IPS-NIHi11 (cell line): ENCODE data around the gene RABEP1.

ENCODE experiments used
- DNase-seq: peaks from one replicate; pipeline ENCODE4 v3.0.0; 2012; ENCODE audit warnings: mixed read lengths, low spot score

RABEP1 gene

GRCh38 chr17:5364156-5364555 is 82.1 kb downstream of the RABEP1 start:
- DNase-seq, result no peak

DNA sequence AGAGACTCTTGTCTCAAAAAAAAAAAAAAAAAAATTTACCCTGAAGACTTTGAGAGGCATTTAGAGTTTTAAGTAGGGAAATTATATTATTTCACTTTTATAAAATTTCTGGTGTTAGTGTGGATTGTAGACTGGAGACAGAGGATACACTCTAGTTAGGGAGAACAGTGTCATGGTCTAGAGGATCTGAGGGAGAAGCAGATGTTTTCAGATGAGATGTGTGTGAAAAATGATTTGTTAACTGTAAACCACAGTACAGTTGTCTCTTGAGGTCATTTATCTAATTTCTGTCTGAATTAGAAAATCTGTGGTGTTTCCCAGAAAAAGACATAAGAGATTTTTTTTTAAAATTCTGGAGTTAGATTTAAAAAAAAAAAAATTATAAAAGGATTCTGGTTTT is 82.6 kb downstream of the RABEP1 start:
- no peak for DNase-seq

DNA sequence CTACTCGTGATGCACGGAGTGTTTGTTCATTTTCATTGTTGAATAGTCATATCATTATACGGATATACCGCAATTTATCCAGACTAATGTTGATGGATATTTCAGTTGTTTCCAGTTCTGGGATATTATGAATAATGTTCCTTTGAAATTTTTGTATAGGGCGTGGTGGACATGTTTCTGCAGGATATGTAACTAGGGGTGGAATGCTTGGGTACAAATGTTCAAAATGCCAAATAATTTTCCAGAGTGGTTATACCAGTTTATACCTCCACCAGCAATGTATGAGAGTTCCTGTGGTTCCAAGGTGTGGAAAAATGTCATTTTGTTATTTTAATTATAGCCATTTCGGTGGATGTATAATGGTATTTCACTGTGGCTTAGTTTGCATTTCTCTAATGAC is 83.7 kb downstream of the RABEP1 start:
- no peak for DNase-seq

DNA sequence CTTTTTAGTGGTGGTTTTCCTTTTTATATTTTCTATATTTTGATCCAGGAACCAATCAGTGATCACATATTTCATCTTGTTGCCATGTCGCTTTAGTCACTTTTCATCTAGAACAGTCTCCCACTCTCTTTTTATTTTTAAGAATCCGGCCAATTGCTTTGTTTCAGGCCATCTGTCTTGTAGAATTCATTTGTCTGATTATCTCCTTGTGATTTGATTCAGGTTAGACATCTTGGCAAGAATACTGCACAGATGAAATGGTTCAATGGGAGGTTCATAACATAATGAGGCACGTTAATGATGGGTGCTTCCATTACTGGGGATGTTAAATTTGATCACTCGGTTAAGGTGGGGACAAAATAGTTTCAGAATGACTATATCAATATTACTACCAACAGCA is 88.3 kb downstream of the RABEP1 start:
- DNase-seq, result no peak

DNA sequence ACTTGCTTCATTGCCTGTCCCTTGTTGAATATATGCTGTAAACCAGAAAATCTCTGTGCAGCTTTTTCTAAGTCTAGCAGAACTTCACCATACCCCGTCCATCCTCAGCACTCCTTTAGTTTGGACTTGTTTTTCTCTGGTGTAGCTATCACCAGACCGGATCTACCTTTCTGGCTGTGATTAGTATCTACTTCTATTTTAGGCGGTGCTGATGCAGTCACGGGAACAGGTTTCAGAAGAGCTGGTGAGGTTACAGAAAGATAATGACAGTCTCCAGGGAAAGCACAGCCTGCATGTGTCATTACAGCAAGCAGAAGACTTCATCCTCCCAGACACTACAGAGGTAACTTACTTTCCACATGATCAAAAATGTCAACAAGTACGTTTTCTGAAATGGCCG is 91.0 kb downstream of the RABEP1 start:
- DNase-seq, result no peak

GRCh38 chr17:5378566-5379207 is 96.6 kb downstream of the RABEP1 start:
- no peak for DNase-seq

- no peak for DNase-seq
These were observed 97.4 kb downstream of the RABEP1 start for GRCh38 chr17:5379351-5380107.

DNA sequence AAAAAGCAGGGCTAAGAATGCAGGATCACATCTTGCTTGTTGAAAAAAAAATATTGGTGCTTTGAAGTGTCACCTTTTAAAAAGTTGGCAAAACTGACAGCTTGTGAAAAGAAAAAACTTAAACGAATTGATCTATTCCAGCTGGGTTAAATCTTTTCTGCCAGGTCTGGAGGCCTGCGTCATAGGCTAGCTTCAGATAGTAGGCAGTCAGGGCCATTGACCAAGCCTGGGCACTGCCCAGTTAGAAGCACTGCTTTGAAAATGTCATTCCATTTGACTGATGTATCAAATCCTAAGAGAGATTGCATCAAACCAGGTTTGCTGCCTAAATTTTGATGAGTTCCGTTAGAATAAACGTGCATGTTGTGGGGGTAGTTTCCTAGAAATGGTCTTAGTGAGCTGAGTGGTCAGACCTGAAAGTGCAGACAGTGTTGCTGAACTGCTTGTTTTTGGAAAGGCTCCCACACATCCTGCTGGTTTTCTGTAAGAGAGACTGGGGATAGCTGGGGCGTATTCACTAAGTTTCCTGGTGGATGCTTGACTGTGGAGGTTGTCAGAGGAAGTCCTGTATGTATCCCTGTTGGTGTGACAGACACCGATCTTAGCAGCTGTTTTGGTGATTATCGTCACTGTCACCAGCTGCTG is 98.5 kb downstream of the RABEP1 start:
- no peak for DNase-seq

DNA sequence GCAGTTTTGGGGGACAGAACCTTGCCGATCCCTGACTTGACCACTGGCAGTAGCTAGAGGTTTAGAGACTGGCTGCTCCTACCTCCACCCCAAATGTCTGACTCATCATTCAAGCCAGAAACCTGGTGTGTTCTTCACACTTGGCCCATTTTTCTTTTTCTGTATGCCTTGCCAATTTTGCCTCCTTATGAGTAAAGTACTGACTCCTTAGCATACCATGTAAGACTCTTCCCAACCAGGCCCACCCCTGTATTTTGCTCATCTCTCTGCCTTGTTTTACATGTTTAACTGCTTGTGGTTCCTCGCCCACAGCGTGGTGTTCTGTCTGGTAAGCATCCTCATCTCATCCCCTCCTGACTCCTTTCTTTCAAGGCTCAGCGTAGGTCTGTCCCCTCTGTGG is 99.5 kb downstream of the RABEP1 start:
- no peak for DNase-seq

GRCh38 chr17:5391678-5392077 is 109.6 kb downstream of the RABEP1 start:
- no peak for DNase-seq

DNA sequence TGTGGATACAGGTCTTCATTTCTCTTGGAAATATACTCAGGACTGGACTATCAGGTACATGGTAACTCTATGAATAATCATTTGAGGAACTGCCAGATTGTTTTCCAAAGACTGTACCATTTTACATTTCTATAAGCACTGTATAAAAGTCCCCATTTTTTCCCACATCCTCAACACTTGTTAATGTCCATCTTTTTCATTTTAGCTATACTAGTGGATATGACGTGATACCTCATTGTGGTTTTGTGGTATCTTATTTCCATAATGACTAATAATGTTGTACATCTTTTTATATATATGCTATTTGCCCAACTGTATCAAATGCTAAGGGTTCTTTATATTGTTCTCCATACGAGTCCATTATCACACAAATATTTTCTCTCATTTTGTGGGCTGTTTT is 114.5 kb downstream of the RABEP1 start:
- no peak for DNase-seq

DNA sequence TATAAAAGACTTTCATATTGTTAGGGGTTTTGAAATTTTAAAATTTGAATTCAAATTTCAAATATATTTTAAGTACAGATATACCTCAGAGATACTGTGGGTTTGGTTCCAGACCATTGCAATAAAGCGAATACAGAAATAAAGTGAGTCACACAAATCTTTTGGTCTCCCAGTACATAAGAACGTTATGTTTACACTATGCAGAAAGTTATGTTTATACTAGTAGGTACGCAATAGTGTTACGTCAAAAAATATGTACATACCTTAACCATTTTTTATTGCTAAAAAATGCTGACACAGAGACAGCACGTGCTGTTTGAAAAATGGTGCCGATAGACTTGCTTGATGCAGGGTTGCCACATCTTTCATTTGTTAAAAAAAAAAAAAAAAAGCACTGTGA is 117.7 kb downstream of the RABEP1 start:
- DNase-seq, result no peak

- no peak for DNase-seq
These were observed 123.3 kb downstream of the RABEP1 start for GRCh38 chr17:5405400-5405799.

DNA sequence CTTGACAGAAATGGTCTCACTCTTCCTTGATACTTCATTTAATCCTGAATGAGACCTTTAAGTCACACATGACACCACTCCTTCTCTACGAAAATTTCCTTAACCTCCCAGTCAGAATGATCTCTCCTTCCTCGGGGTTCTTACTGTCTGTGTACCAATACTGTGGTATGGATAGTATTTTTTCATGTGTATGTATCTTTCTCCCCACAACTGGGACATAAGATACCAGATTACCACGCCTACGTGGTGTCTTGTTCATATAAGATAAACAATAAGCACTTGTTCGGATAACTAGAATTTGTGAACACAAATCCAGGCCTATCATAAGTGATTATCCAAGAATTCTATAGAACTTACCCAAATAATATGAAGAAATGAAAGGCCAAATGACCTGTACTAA is 126.1 kb downstream of the RABEP1 start:
- no peak for DNase-seq

DNA sequence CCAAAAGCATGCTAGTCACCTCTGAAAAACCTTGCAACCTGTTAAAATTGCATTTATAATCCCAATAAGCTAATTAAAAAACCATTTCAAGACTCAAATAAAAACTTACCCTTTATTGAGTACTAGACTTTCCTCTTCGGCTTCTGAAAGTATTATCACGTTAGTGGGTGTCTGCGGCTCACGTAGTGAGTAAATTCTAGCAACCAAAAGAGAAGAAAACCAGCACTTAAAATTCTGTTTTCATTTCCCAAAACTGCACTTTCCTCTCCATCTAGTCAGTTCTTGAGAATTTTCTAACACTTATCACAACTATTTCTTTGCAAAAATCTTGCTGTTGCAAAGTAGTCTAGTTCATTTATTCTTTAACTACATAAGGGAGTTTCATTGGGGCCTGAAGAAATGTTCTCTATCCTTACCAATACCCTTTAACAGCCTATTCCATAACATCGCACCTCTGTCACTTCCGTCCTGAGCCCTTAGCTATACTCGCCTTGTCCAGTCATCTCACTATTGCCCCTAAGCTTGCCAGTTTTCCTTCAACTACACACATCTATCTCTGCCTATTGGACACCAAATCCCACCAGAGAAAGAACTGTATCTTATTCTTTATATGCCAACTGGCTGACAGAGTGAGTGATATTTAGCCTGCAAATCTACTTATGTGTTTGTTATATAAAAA is 128.6 kb downstream of the RABEP1 start:
- no peak for DNase-seq

GRCh38 chr17:5413682-5414081 is 131.6 kb downstream of the RABEP1 start:
- DNase-seq, result no peak

GRCh38 chr17:5416901-5417300 is 134.8 kb downstream of the RABEP1 start:
- no peak for DNase-seq

GRCh38 chr17:5418858-5419355 is 136.8 kb downstream of the RABEP1 start:
- DNase-seq, result peak; percentile 20

DNA sequence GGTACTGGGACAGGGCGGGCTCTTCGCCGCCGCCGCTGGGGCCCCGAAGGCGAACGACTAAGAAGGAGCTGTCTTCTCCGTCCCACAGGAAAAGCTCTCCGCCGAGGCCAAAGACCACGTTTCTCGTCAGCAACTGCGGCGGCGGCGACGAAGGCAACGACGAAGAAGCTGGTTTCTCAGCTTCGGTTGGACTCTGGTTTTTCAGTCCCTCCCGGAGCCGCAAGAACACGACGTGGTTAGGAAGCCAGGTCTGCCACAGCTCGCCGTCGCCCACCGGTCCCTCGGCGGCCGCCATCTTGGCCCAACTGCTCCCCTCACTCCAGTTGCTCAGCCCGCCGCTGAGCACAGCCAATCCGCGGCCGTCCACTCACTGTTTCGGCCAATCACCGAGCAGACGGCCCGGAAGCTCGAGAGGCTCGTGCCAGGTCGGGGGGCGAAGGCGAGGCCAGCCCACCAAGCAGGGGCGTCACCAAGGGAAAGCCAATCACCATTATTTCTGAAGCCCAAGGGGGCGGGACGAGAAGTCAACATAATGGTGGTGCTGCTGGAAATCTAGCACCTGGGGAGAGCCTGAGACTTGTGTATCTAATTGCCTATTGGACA is 137.4 kb downstream of the RABEP1 start, which contains the start of gene NUP88:
NUP88 (minus strand) TSS at position 307 of the 603 bp plus-strand sequence; CDS start at position 295, 12 bp downstream.
- DNase-seq, result peak; percentile 99

GRCh38 chr17:5419959-5420653 is 138.0 kb downstream of the RABEP1 start, which contains the start of gene RPAIN:
Gene RPAIN (plus strand): TSS chr17:5420182. CDS start chr17:5420211, 29 bp downstream.
- peak; percentile 87 for DNase-seq

GRCh38 chr17:5422505-5422904 is 140.4 kb downstream of the RABEP1 start:
- no peak for DNase-seq
